ENCODE data around the gene TRAPPC1.

DNA sequence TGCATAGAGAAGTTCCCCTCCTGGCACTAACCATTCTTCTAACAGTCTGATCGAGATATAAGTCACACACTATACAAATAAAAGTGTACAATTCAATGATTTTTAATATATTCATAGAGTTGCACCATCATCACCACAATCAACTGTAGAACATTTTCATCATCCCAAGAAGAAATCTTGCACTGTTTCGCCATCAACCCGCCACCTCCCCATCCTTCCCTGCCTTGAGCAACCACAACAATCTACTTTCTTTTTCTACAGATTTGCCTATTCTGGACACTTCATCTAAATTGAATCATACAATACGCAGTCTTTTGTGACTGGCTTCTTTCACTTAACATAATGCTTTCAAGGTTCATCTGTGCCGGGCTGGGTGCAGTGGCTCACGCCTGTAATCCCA is 37.7 kb upstream of the TRAPPC1 start:
- TF ChIP-seq EP300 (IDR thresholded peaks at IDR 0.05), result no peak
- TF ChIP-seq, protein P1, sequence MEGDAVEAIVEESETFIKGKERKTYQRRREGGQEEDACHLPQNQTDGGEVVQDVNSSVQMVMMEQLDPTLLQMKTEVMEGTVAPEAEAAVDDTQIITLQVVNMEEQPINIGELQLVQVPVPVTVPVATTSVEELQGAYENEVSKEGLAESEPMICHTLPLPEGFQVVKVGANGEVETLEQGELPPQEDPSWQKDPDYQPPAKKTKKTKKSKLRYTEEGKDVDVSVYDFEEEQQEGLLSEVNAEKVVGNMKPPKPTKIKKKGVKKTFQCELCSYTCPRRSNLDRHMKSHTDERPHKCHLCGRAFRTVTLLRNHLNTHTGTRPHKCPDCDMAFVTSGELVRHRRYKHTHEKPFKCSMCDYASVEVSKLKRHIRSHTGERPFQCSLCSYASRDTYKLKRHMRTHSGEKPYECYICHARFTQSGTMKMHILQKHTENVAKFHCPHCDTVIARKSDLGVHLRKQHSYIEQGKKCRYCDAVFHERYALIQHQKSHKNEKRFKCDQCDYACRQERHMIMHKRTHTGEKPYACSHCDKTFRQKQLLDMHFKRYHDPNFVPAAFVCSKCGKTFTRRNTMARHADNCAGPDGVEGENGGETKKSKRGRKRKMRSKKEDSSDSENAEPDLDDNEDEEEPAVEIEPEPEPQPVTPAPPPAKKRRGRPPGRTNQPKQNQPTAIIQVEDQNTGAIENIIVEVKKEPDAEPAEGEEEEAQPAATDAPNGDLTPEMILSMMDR (IDR thresholded peaks at IDR 0.05), result no peak

Data from stomach (tissue), 4 donors.